H1 (cell line): ENCODE measurements around the gene HSD17B10. TPM values are rescaled to one million over a fixed set of nuclear protein-coding genes. Genes with fewer than 3 reads are reported as not detected.

Source experiments
- CTCF ChIA-PET: fragments of 300-600 bp; sonication (Branson Sonifier 250); formaldehyde crosslinking; loops from one replicate; lab custom pipeline; 2021; ENCODE audit not compliant: partially characterized antibody; lab: Charles Lee
- POLR2A ChIA-PET: fragments of 300-600 bp; sonication (Branson Sonifier 250); formaldehyde crosslinking; loops from one replicate; lab custom pipeline; 2021; ENCODE audit warnings: inconsistent platforms; ENCODE audit not compliant: partially characterized antibody; lab: Charles Lee
- DNase-seq, 2 experiments: peaks; one replicate each; pipeline versions ENCODE4 v3.0.0 to v3.0.0-alpha.2; 2010 to 2022; ENCODE audit warnings: low spot score in 2 of 2, low read depth in 1 of 2, mixed read lengths in 1 of 2
- FAIRE-seq: peaks from 2 replicates; lab custom pipeline; 2011; peaks lifted over from hg19 to GRCh38; lab: Jason Lieb, UNC
- H2AFZ ChIP-seq: 2 replicates; pipeline ENCODE4 v1.8.1; 2012; ENCODE audit warnings: low read length, inconsistent platforms
- H2AK5ac ChIP-seq: 2 replicates; pipeline ENCODE4 v1.6.1; 2013; ENCODE audit warnings: low read depth, low read length
- H2BK120ac ChIP-seq: replicated peaks from 2 replicates; pipeline ENCODE3; 2013; ENCODE audit warnings: low read depth, low read length, inconsistent platforms
- H2BK12ac ChIP-seq: 2 replicates; pipeline ENCODE4 v1.6.1; 2013; ENCODE audit warnings: low read depth, low read length
- H2BK15ac ChIP-seq: 2 replicates; pipeline ENCODE4 v1.6.1; 2013; ENCODE audit warnings: low read length
- H2BK20ac ChIP-seq: 2 replicates; pipeline ENCODE4 v1.6.1; 2013; ENCODE audit warnings: low read length
- H2BK5ac ChIP-seq: 2 replicates; pipeline ENCODE4 v1.6.1; 2013; ENCODE audit warnings: low read depth, low read length
- H3K14ac ChIP-seq: 2 replicates; pipeline ENCODE4 v1.6.1; 2013; ENCODE audit warnings: inconsistent platforms; ENCODE audit not compliant: insufficient read length
- H3K18ac ChIP-seq: 2 replicates; pipeline ENCODE4 v1.6.1; 2013; ENCODE audit warnings: low read length; ENCODE audit errors: extremely low read depth
- H3K23ac ChIP-seq: 2 replicates; pipeline ENCODE4 v1.6.1; 2013; ENCODE audit warnings: inconsistent platforms; ENCODE audit not compliant: insufficient read length
- H3K23me2 ChIP-seq: 2 replicates; pipeline ENCODE4 v1.6.1; 2013; ENCODE audit warnings: low read depth, low read length
- H3K27ac ChIP-seq: 2 replicates; pipeline ENCODE4 v1.6.1; 2011; ENCODE audit warnings: low read depth, low read length, inconsistent platforms
- H3K27me3 ChIP-seq, 4 experiments: replicated peaks in 1 of 4; 1 replicate in 1 of 4; 2 replicates in 3 of 4; pipeline versions ENCODE4 v1.6.1 to v1.8.1; 2011 to 2013; ENCODE audit warnings: low read length in 3 of 4, mild to moderate bottlenecking in 3 of 4, inconsistent platforms in 2 of 4, mixed read lengths in 2 of 4, moderate library complexity in 1 of 4; ENCODE audit not compliant: control insufficient read depth in 3 of 4, insufficient read depth in 3 of 4; ENCODE audit errors: extremely low read depth in 1 of 4
- H3K36me3 ChIP-seq, 4 experiments: 2 replicates each; pipeline versions ENCODE4 v1.6.1 to v1.8.1; 2011 to 2013; ENCODE audit warnings: mild to moderate bottlenecking in 4 of 4, low read length in 3 of 4, moderate library complexity in 2 of 4, control low read depth in 1 of 4, inconsistent platforms in 1 of 4; ENCODE audit not compliant: insufficient read depth in 4 of 4, control insufficient read depth in 2 of 4
- H3K4ac ChIP-seq: replicated peaks from 2 replicates; pipeline ENCODE3; 2013; ENCODE audit warnings: low read length, low read depth, mixed read lengths, inconsistent platforms; ENCODE audit not compliant: insufficient read length
- H3K4me1 ChIP-seq, 4 experiments: replicated peaks in 1 of 4; 1 replicate in 1 of 4; 2 replicates in 3 of 4; pipeline versions ENCODE4 v1.6.1 to v1.8.1; 2011 to 2013; ENCODE audit warnings: low read length in 3 of 4, inconsistent platforms in 2 of 4, mixed read lengths in 1 of 4; ENCODE audit not compliant: insufficient read depth in 4 of 4, control insufficient read depth in 3 of 4
- H3K4me2 ChIP-seq, 2 experiments: 2 replicates each; pipeline versions ENCODE4 v1.6.1 to v1.8.1; 2011 to 2013; ENCODE audit warnings: low read depth in 2 of 2, low read length in 2 of 2, control low read depth in 1 of 2, inconsistent platforms in 1 of 2, mild to moderate bottlenecking in 1 of 2; ENCODE audit not compliant: insufficient read depth in 1 of 2
- H3K4me3 ChIP-seq, 4 experiments: fragments of 200-600, 300-600 bp in 1 of 4; sonication (generic), shearing (Covaris generic), sonication (Bioruptor Twin) in 1 of 4; 2 replicates each; pipeline versions ENCODE4 v1.5.1 to v1.8.1; 2011 to 2016; ENCODE audit warnings: low read length in 4 of 4, low read depth in 3 of 4, control low read depth in 2 of 4, inconsistent platforms in 2 of 4, mild to moderate bottlenecking in 2 of 4, mixed read lengths in 1 of 4, moderate library complexity in 1 of 4; ENCODE audit not compliant: insufficient read depth in 2 of 4; ENCODE audit errors: extremely low read depth in 1 of 4
- H3K56ac ChIP-seq: replicated peaks from 2 replicates; pipeline ENCODE3; 2013; ENCODE audit warnings: low read depth, mild to moderate bottlenecking, mixed read lengths, low read length, inconsistent platforms; ENCODE audit not compliant: insufficient read length
- H3K79me1 ChIP-seq: 2 replicates; pipeline ENCODE4 v1.6.1; 2013; ENCODE audit warnings: low read depth, low read length, control low read depth
- H3K79me2 ChIP-seq, 2 experiments: 2 replicates each; pipeline versions ENCODE4 v1.6.1 to v1.8.1; 2012 to 2013; ENCODE audit warnings: low read length in 2 of 2, mild to moderate bottlenecking in 2 of 2, inconsistent platforms in 1 of 2; ENCODE audit not compliant: insufficient read depth in 2 of 2, control insufficient read depth in 1 of 2
- H3K9ac ChIP-seq, 4 experiments: replicated peaks in 1 of 4; 1 replicate in 1 of 4; 2 replicates in 3 of 4; pipeline versions ENCODE4 v1.6.1 to v1.8.1; 2011 to 2013; ENCODE audit warnings: low read depth in 3 of 4, low read length in 3 of 4, control low read depth in 2 of 4, mild to moderate bottlenecking in 2 of 4, moderate library complexity in 2 of 4, inconsistent platforms in 1 of 4; ENCODE audit errors: extremely low read depth in 1 of 4
- H3K9me3 ChIP-seq, 2 experiments: 2 replicates each; pipeline versions ENCODE4 v1.6.1 to v1.8.1; 2012 to 2013; ENCODE audit warnings: mild to moderate bottlenecking in 2 of 2, moderate library complexity in 2 of 2, control low read depth in 1 of 2, inconsistent platforms in 1 of 2, low read depth in 1 of 2, low read length in 1 of 2, mixed read lengths in 1 of 2; ENCODE audit not compliant: insufficient read depth in 2 of 2
- H4K20me1 ChIP-seq, 2 experiments: replicated peaks in 1 of 2; 2 replicates each; pipeline versions ENCODE3 to v1.8.1; 2011 to 2013; ENCODE audit warnings: inconsistent platforms in 2 of 2, low read length in 2 of 2, mild to moderate bottlenecking in 1 of 2; ENCODE audit not compliant: insufficient read depth in 2 of 2, control insufficient read depth in 1 of 2
- H4K5ac ChIP-seq: 2 replicates; pipeline ENCODE4 v1.6.1; 2013; ENCODE audit warnings: low read length, low read depth, mixed read lengths, inconsistent platforms; ENCODE audit not compliant: insufficient read length
- H4K8ac ChIP-seq: 2 replicates; pipeline ENCODE4 v1.8.0; 2013; ENCODE audit warnings: mild to moderate bottlenecking, moderate library complexity, low read length, inconsistent platforms; ENCODE audit not compliant: insufficient read depth; ENCODE audit errors: extremely low read depth
- H4K91ac ChIP-seq: replicated peaks from 2 replicates; pipeline ENCODE3; 2013; ENCODE audit warnings: low read length, mixed read lengths, inconsistent platforms; ENCODE audit not compliant: insufficient read length
- CEBPB ChIP-seq: IDR thresholded peaks from 2 replicates; pipeline ENCODE4 v1.6.1; 2012; ENCODE audit warnings: low read depth, low read length
- KDM4A ChIP-seq: IDR thresholded peaks from one replicate; pipeline ENCODE4 v1.7.1; 2012; ENCODE audit warnings: low read depth, mild to moderate bottlenecking, moderate library complexity, low read length, inconsistent platforms; ENCODE audit not compliant: severe bottlenecking
- MAFK ChIP-seq: IDR thresholded peaks from 2 replicates; pipeline ENCODE4 v1.6.1; 2012; ENCODE audit warnings: low read depth, mild to moderate bottlenecking, improper control_type of control experiment, low read length
- PHF8 ChIP-seq: fragments of 200-600 bp; sonication (generic); conservative IDR thresholded peaks from 2 replicates; pipeline ENCODE4 v1.7.1; 2012; ENCODE audit warnings: low read depth, mild to moderate bottlenecking, inconsistent platforms, low read length, moderate library complexity
- SIN3A ChIP-seq, 2 experiments: IDR thresholded peaks in 1 of 2; conservative IDR thresholded peaks in 1 of 2; 2 replicates each; pipeline ENCODE4 v1.6.1; 2011 to 2012; ENCODE audit warnings: low read length in 2 of 2, improper control_type of control experiment in 1 of 2, low read depth in 1 of 2, mild to moderate bottlenecking in 1 of 2
- TCF12 ChIP-seq: IDR thresholded peaks from 2 replicates; pipeline ENCODE4 v1.6.1; 2011; ENCODE audit warnings: low read depth, mild to moderate bottlenecking, low read length
- WGBS, 2 experiments: shearing (Covaris generic) in 1 of 2; methylation state at CpG; one replicate each; pipeline versions ENCODE4 v1.1.6 to v1.1.7; 2013 to 2015; ENCODE audit warnings: low lambda C conversion rate in 2 of 2, mixed read lengths in 2 of 2, inconsistent platforms in 1 of 2, low coverage in 1 of 2, missing lambda C conversion rate in 1 of 2; ENCODE audit not compliant: insufficient replicate concordance in 2 of 2, insufficient coverage in 1 of 2, insufficient read length in 1 of 2; ENCODE audit errors: extremely low coverage in 1 of 2, missing lambda C conversion rate in 1 of 2; 5-methylcytosine and 5-hydroxymethylcytosine counted together
- polyA plus RNA-seq, 7 experiments: library from polyadenylated mRNA; depleted of rRNA in 3 of 7; stranded (reverse) in 5 of 7; unstranded in 2 of 7; fragments of >200 nt in 5 of 7; fragments of 200-250 nt in 2 of 7; gene quantifications; 1 replicate in 5 of 7; 2 replicates in 1 of 7; 4 replicates in 1 of 7; pipeline versions ENCODE4 v1.2.1 to v1.2.3, GENCODE V29; 2011 to 2013; ENCODE audit warnings: missing spikeins in 2 of 7, mixed read lengths in 2 of 7
- total RNA-seq: library from RNA; stranded (reverse); fragmentation: NEBNext Ultra II Directional; extraction: Animal tissue kit (Norgen Biotek cat#: 25700); gene quantifications from 2 replicates; pipeline ENCODE4 v1.2.1, GENCODE V29; 2021
- TF ChIP-seq, protein P1 (sequence below), 3 experiments: IDR thresholded peaks; 1 replicate in 2 of 3; 2 replicates in 1 of 3; pipeline versions ENCODE4 v1.5.1 to v1.6.1; 2011; ENCODE audit warnings: low read length in 3 of 3, mild to moderate bottlenecking in 3 of 3, inconsistent platforms in 2 of 3, low read depth in 1 of 3, moderate library complexity in 1 of 3; ENCODE audit not compliant: insufficient read depth in 1 of 3; ENCODE audit errors: control extremely low read depth in 1 of 3

Gene HSD17B10
- total and polyA plus RNA-seq, 2 of the 8 experiments (the other 6 are each of a cell fraction or from before 2014, with no cell fraction given), result 114 to 236 TPM

DNA sequence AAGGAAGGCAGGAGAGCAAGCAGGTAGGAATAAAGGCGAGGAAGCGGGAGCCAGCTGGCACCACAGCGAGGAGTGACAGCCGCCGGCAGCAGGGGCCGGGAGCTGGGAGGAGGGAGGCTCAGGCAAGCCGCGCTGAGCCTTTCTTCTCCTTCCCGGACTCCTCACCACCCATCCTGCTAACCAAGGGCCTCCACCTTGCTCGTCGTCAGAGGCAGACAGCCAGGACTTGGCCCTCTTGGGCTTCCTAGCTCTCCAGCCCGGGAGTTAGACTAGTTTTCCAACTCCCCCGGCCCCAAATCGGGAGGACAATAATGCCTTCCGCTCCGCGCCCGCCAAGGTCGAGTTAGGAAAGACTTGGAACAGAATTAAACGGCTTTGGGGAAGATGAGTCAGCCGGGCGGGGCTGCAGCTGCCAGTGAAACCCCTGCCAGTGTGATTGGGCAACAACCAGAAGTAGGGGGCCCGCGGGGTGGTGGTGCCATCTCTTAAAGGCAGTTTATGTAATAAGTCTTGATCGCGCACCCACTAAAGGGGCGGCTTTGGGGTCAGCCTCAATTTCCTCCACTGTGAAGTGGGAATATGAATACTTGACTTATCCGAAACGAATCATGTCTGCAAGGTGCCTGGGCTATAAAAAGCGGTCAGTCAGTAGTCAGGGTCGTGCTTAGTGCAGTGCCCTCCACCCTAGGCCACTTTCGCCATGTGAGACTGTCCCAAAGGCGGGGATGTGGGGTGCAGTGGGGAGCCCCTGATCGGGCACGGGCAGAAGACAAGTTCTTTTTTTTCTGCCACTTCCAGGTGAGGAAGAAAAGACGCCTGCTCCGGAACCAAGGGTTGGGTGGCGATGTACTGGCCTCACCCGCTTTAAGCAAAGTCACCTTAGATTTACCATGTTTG lies 6.7 kb upstream of the HSD17B10 start:
- H3K23ac ChIP-seq, result no peak overlapping the region
- H3K27ac ChIP-seq, result no peak overlapping the region
- CTCF ChIA-PET, result interaction anchor here (0.8 to 0.9 kb wide), 2 partner anchors 32 to 157 kb away, joined by 3 read pairs; no protein-coding TSS in a partner anchor

More for the DNA sequence above, 6.7 kb upstream of the HSD17B10 start:
- no peak overlapping the region for H4K5ac ChIP-seq
- H3K9ac ChIP-seq, result no peak overlapping the region
- peaks cover 5% of the 10 kb centered on the region; the same call in 1 of the 2 replicates for H3K23me2 ChIP-seq
- no peak overlapping the region for H2BK120ac ChIP-seq
- H3K9me3 ChIP-seq, result no peaks in the 10 kb centered on the region
- no peak overlapping the region for H2BK20ac ChIP-seq
- H2BK5ac ChIP-seq, result no peak overlapping the region
- 20% methylated on average over 14 of the region's 39 CpGs; no CpG with 5 or more reads in 1 of the 2 experiments for WGBS, 2 experiments
- no peaks in the 10 kb centered on the region for H3K79me1 ChIP-seq
- no peaks in the 10 kb centered on the region for H3K36me3 ChIP-seq
- 0 out of 7 replicates have a peak, but pooled peaks cover 0 to 3% (median 0%) of the 10 kb centered on the region in 4 experiments for H3K4me1 ChIP-seq
- no peak overlapping the region for H3K14ac ChIP-seq
- POLR2A ChIA-PET, result no interaction called here
- H3K79me2 ChIP-seq, result no peaks in the 10 kb centered on the region
- H3K4ac ChIP-seq, result no peak overlapping the region
- no peak overlapping the region for H2AK5ac ChIP-seq
- TF ChIP-seq, protein P1, sequence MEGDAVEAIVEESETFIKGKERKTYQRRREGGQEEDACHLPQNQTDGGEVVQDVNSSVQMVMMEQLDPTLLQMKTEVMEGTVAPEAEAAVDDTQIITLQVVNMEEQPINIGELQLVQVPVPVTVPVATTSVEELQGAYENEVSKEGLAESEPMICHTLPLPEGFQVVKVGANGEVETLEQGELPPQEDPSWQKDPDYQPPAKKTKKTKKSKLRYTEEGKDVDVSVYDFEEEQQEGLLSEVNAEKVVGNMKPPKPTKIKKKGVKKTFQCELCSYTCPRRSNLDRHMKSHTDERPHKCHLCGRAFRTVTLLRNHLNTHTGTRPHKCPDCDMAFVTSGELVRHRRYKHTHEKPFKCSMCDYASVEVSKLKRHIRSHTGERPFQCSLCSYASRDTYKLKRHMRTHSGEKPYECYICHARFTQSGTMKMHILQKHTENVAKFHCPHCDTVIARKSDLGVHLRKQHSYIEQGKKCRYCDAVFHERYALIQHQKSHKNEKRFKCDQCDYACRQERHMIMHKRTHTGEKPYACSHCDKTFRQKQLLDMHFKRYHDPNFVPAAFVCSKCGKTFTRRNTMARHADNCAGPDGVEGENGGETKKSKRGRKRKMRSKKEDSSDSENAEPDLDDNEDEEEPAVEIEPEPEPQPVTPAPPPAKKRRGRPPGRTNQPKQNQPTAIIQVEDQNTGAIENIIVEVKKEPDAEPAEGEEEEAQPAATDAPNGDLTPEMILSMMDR (IDR thresholded peaks at IDR 0.05; ENCODE audit: control extremely low read depth in 1 of 3, insufficient read depth in 1 of 3, low read depth in 1 of 3, low read length in 3 of 3), result no peak
- TF ChIP-seq PHF8 (no peak), SIN3A (conservative IDR thresholded peaks at IDR 0.05 in 1 of 2, IDR thresholded peaks at IDR 0.05 in 1 of 2; ENCODE audit: low read depth in 1 of 2, low read length in 2 of 2) (peak; percentile 36 to 65; a peak in 2 of 4 replicates), KDM4A (peak; percentile 27), CEBPB (no peak), TCF12 (no peak), MAFK (no peak)
- no peak overlapping the region for H3K56ac ChIP-seq
- H2BK12ac ChIP-seq, result no peak overlapping the region
- H4K91ac ChIP-seq, result no peak overlapping the region
- DNase-seq, result peak in 1 of 2 experiments; percentile 47
- H3K4me3 ChIP-seq, result peak overlapping the region; percentile 56 to 66 (median 62); a peak in 7 of 8 replicates
- H3K27me3 ChIP-seq, result peaks cover 0 to 12% (median 7%) of the 10 kb centered on the region in 4 experiments; a peak in 5 of 7 replicates
- H4K20me1 ChIP-seq, result no peaks in the 10 kb centered on the region
- no peak overlapping the region; the same call in 1 of the 2 replicates for H3K18ac ChIP-seq
- H3K4me2 ChIP-seq, result peak overlapping the region; percentile 74 to 90
- no peak for FAIRE-seq
- peak overlapping the region; percentile 90; the same call in 1 of the 2 replicates for H2AFZ ChIP-seq
- no peak overlapping the region for H4K8ac ChIP-seq
- H2BK15ac ChIP-seq, result no peak overlapping the region
